Endothelial cell (in vitro differentiated cells): Measurements from ENCODE around the gene UMPS. TPM values are rescaled to one million over a fixed set of nuclear protein-coding genes. Genes with fewer than 3 reads are reported as not detected.

Experiments used
- DNase-seq: peaks from one replicate; pipeline ENCODE4 v3.0.0; 2021; ENCODE audit warnings: low spot score
- H3K27ac Mint-ChIP-seq: one replicate; pipeline ENCODE4 v1.8.0; 2021; ENCODE audit warnings: mixed read lengths, inconsistent platforms; ENCODE audit not compliant: unreplicated experiment
- H3K27me3 Mint-ChIP-seq: one replicate; pipeline ENCODE4 v1.8.0; 2021; ENCODE audit warnings: mild to moderate bottlenecking, moderate library complexity, mixed read lengths, inconsistent platforms; ENCODE audit not compliant: unreplicated experiment
- H3K36me3 Mint-ChIP-seq: one replicate; pipeline ENCODE4 v1.8.0; 2021; ENCODE audit warnings: mild to moderate bottlenecking, low read depth, mixed read lengths, inconsistent platforms; ENCODE audit not compliant: unreplicated experiment
- H3K4me1 Mint-ChIP-seq: one replicate; pipeline ENCODE4 v1.8.0; 2021; ENCODE audit warnings: mild to moderate bottlenecking, mixed read lengths, inconsistent platforms; ENCODE audit not compliant: unreplicated experiment
- H3K4me3 Mint-ChIP-seq: one replicate; pipeline ENCODE4 v1.8.0; 2021; ENCODE audit warnings: mild to moderate bottlenecking, mixed read lengths, inconsistent platforms; ENCODE audit not compliant: unreplicated experiment
- H3K9me3 Mint-ChIP-seq: one replicate; pipeline ENCODE4 v1.8.0; 2021; ENCODE audit warnings: mixed read lengths, inconsistent platforms; ENCODE audit not compliant: unreplicated experiment
- CTCF ChIP-seq: fragments of 200-600 bp; sonication (generic); IDR thresholded peaks from one replicate; pipeline ENCODE4 v1.5.0; 2021; ENCODE audit warnings: antibody characterized with exemption; ENCODE audit not compliant: unreplicated experiment
- total RNA-seq: library from RNA; stranded (reverse); fragmentation: NEBNext Ultra II Directional; extraction: Animal tissue kit (Norgen Biotek cat#: 25700); gene quantifications from one replicate; pipeline ENCODE4 v1.2.1, GENCODE V29; 2021; ENCODE audit not compliant: unreplicated experiment

UMPS gene
- total RNA-seq, 1 donor from 2014 or later: 27.1 TPM

DNA sequence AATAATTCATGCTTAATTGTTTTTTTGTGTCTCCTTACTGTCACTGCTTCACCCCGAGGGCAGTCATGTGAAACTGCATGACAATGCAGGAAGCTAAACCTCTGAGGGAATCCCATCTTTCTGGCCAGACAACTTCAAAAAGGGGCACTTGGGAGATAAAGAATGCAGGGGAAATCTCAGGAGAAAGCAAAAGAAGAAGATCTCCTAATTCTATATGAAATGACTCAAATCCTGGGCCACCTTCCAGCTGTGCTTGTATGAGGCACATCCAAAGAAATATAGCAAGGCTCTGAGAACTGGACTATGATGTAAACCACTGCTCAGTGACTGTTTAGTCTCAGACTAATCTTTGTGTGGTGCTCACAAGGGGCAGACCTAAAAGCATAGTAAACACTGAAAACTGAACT, 22.6 kb upstream of the UMPS start:
- H3K27ac Mint-ChIP-seq: no peak overlapping the region
- H3K4me3 Mint-ChIP-seq: no peak overlapping the region
- peaks cover 1% of the 10 kb centered on the region for H3K27me3 Mint-ChIP-seq
- TF ChIP-seq CTCF: no peak
- H3K9me3 Mint-ChIP-seq: no peaks in the 10 kb centered on the region
- H3K36me3 Mint-ChIP-seq: peaks cover 24% of the 10 kb centered on the region
- no peak for DNase-seq
- H3K4me1 Mint-ChIP-seq: peaks cover 2% of the 10 kb centered on the region

DNA sequence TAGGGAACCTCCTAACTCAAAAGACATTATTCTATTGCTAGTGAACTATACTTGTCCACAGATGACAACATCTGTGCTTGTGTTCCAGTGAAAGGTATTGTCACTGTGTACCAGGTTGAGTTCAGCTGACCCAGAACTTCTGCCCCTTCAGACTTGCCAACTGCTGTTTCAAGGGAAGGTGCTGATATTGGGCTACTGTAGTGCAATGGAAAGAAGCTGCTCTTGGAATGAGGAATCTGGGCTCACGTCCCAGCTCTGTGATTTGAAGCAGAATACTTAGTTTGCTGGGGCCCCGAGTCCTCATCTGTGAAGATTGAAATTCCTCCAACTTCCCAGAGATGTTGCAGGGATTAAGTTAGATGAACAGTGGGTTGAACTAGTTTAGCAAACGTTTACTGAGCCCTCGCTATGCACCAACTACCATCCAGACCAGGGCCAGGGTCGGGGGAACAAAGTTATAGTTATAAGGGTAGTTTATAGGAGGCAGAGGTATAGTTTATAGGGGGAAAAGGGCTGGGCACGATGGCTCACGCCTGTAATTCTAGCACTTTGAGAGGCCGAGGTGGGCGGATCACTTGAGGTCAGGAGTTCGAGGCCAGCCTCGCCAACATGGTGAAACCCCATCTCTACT, 15.9 kb upstream of the UMPS start:
- H3K4me3 Mint-ChIP-seq: no peak overlapping the region
- peaks cover 30% of the 10 kb centered on the region for H3K36me3 Mint-ChIP-seq
- DNase-seq: no peak
- no peaks in the 10 kb centered on the region for H3K9me3 Mint-ChIP-seq
- H3K4me1 Mint-ChIP-seq: no peaks in the 10 kb centered on the region
- H3K27ac Mint-ChIP-seq: no peak overlapping the region
- no peak for TF ChIP-seq CTCF
- peaks cover 1% of the 10 kb centered on the region for H3K27me3 Mint-ChIP-seq

DNA sequence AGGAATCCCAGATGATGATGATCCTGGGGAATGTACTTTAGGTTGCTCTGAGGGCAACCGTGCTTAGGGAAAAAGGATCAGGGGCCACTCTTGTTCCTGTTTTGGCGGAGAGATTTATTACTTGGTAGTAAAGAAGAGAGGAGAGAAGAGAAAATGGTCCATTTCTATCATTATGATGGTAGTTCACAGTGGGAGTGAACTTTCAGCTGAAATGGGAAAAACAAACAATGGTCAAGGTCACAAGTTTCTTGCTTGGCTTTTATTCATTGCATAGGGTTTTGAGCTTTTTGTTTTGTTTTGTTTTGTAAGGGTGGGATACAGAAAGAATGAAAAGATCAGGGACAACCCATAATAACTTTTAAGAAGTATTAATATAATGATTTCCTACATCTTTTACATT, 7.7 kb upstream of the UMPS start:
- Mint-ChIP-seq H3K4me1 (no peaks in the 10 kb centered on the region), H3K36me3 (peaks cover 15% of the 10 kb centered on the region), H3K27me3 (no peaks in the 10 kb centered on the region), H3K27ac (no peak overlapping the region), H3K9me3 (no peaks in the 10 kb centered on the region), H3K4me3 (no peak overlapping the region)
- TF ChIP-seq CTCF: no peak
- DNase-seq: no peak

GRCh38 chr3:124730941-124731297, 667 bp downstream of the UMPS start:
- Mint-ChIP-seq H3K27me3 (peaks cover 1% of the 10 kb centered on the region), H3K36me3 (peaks cover 4% of the 10 kb centered on the region), H3K4me1 (peaks cover 14% of the 10 kb centered on the region), H3K4me3 (peak overlapping the region; percentile 100), H3K9me3 (no peaks in the 10 kb centered on the region), H3K27ac (peak overlapping the region; percentile 96)
- no peak for DNase-seq
- no peak for TF ChIP-seq CTCF

DNA sequence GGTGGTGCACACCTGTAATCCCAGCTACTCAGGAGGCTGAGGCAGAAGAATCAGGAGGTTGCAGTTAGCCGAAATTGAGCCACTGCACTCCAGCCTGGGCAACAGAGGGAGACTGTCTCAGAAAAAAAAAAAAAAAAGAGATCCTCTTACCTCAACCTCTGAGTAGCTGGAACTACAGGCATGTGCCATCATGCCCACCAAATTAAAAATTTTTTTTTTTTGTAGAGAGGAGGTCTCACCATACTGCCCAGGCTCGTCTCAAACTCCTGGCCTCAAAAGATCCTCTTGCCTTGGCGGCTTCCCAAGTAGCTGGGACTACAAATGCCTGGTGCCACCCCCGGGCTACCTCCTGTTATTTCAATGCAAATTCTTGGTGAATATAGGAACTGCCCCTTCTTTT, 1.5 kb downstream of the UMPS start:
- no peak for DNase-seq
- Mint-ChIP-seq H3K27ac (no peak overlapping the region), H3K4me3 (no peak overlapping the region), H3K27me3 (peaks cover 1% of the 10 kb centered on the region), H3K9me3 (no peaks in the 10 kb centered on the region), H3K4me1 (peaks cover 14% of the 10 kb centered on the region), H3K36me3 (peaks cover 4% of the 10 kb centered on the region)
- no peak for TF ChIP-seq CTCF
